DOHH2 (cell line): ENCODE measurements around the gene LDLRAD1.

Source experiments
- H3F3A ChIP-seq: fragments of 200-600 bp; sonication (generic), shearing (Covaris generic); 2 replicates; pipeline ENCODE4 v1.6.0; 2016; ENCODE audit warnings: antibody characterized with exemption, mild to moderate bottlenecking; ENCODE audit not compliant: control insufficient read depth, insufficient read depth
- H3K27ac ChIP-seq: fragments of 200-600 bp; sonication (generic); 2 replicates; pipeline ENCODE4 v1.5.1; 2014; ENCODE audit warnings: low read depth, mild to moderate bottlenecking, low read length, moderate library complexity
- H3K27me3 ChIP-seq: fragments of 200-600 bp; sonication (generic); 2 replicates; pipeline ENCODE4 v1.6.1; 2014; ENCODE audit warnings: mild to moderate bottlenecking, low read length, mixed read lengths; ENCODE audit not compliant: control insufficient read depth
- H3K36me3 ChIP-seq: fragments of 200-600 bp; sonication (generic); 2 replicates; pipeline ENCODE4 v1.6.1; 2014; ENCODE audit warnings: mild to moderate bottlenecking, low read length, moderate library complexity, mixed read lengths; ENCODE audit not compliant: control insufficient read depth
- H3K4me1 ChIP-seq: fragments of 200-600 bp; sonication (generic); 2 replicates; pipeline ENCODE4 v1.6.1; 2014; ENCODE audit warnings: mild to moderate bottlenecking, low read length, mixed read lengths; ENCODE audit not compliant: control insufficient read depth
- H3K4me2 ChIP-seq: fragments of 200-600 bp; sonication (generic); 2 replicates; pipeline ENCODE4 v1.6.0; 2014; ENCODE audit warnings: mild to moderate bottlenecking, low read length, moderate library complexity
- H3K4me3 ChIP-seq: fragments of 200-600 bp; sonication (generic); 2 replicates; pipeline ENCODE4 v1.5.1; 2014; ENCODE audit warnings: mild to moderate bottlenecking, low read length, mixed read lengths
- H3K79me2 ChIP-seq: fragments of 200-600 bp; sonication (generic); 2 replicates; pipeline ENCODE4 v1.6.1; 2014; ENCODE audit warnings: mild to moderate bottlenecking, low read length, mixed read lengths; ENCODE audit not compliant: control insufficient read depth
- H3K9me2 ChIP-seq: fragments of 200-600 bp; sonication (generic); replicated peaks from 2 replicates; pipeline ENCODE4 v1.6.1; 2014; ENCODE audit warnings: mild to moderate bottlenecking, low read length, mixed read lengths; ENCODE audit not compliant: control insufficient read depth
- H3K9me3 ChIP-seq: fragments of 200-600 bp; sonication (generic); 2 replicates; pipeline ENCODE4 v1.6.1; 2014; ENCODE audit warnings: antibody characterized with exemption, low read length, mixed read lengths; ENCODE audit not compliant: control insufficient read depth, insufficient read depth
- H4K20me1 ChIP-seq: fragments of 200-600 bp; sonication (generic); 2 replicates; pipeline ENCODE4 v1.6.0; 2014; ENCODE audit warnings: low read depth, mild to moderate bottlenecking, antibody characterized with exemption, low read length, moderate library complexity; ENCODE audit not compliant: control insufficient read depth, insufficient read depth
- EZH2phosphoT487 ChIP-seq: fragments of 200-600 bp; sonication (generic); IDR thresholded peaks from 2 replicates; pipeline ENCODE4 v1.6.1; 2017; ENCODE audit warnings: borderline replicate concordance, mild to moderate bottlenecking, antibody characterized with exemption, low read length, moderate library complexity, mixed read lengths
- TF ChIP-seq, protein P1 (sequence below): fragments of 200-600 bp; sonication (generic); IDR thresholded peaks from one replicate; pipeline ENCODE4 v1.5.1; 2014; ENCODE audit warnings: antibody characterized with exemption, mild to moderate bottlenecking, low read depth, low read length; ENCODE audit not compliant: poor library complexity, severe bottlenecking

The LDLRAD1 gene

DNA sequence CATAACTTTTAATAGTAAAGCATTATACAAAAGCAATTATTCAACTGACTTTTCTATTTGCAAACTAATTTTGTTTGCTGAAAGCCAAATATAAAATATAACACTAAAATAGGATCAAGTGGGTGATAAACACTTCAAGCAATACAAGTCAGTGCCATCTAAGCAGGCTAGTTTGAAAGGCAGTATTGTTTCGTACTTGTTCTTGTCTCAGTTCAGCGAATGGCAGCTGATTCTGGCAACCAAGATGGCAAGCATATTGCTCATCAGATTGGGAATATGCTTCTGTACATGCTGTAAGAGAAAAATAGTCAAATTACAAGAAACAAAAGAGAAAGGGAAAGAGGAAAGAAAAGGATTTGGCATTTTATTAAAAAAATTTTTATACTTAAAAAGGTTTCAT is 27.5 kb upstream of the LDLRAD1 start:
- no peaks in the 10 kb centered on the region for H4K20me1 ChIP-seq
- no peak overlapping the region for H3K4me3 ChIP-seq
- no peak overlapping the region for H3K4me2 ChIP-seq
- no peaks in the 10 kb centered on the region for H3K9me2 ChIP-seq
- TF ChIP-seq EZH2phosphoT487, result no peak
- TF ChIP-seq, protein P1, sequence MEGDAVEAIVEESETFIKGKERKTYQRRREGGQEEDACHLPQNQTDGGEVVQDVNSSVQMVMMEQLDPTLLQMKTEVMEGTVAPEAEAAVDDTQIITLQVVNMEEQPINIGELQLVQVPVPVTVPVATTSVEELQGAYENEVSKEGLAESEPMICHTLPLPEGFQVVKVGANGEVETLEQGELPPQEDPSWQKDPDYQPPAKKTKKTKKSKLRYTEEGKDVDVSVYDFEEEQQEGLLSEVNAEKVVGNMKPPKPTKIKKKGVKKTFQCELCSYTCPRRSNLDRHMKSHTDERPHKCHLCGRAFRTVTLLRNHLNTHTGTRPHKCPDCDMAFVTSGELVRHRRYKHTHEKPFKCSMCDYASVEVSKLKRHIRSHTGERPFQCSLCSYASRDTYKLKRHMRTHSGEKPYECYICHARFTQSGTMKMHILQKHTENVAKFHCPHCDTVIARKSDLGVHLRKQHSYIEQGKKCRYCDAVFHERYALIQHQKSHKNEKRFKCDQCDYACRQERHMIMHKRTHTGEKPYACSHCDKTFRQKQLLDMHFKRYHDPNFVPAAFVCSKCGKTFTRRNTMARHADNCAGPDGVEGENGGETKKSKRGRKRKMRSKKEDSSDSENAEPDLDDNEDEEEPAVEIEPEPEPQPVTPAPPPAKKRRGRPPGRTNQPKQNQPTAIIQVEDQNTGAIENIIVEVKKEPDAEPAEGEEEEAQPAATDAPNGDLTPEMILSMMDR, result no peak
- no peaks in the 10 kb centered on the region for H3K27me3 ChIP-seq
- peaks cover 37% of the 10 kb centered on the region for H3K79me2 ChIP-seq
- no peaks in the 10 kb centered on the region for H3K9me3 ChIP-seq
- H3K4me1 ChIP-seq, result no peaks in the 10 kb centered on the region
- H3F3A ChIP-seq, result no peaks in the 10 kb centered on the region; the same call in 1 of the 2 replicates
- H3K36me3 ChIP-seq, result peaks cover 41% of the 10 kb centered on the region
- no peak overlapping the region for H3K27ac ChIP-seq

DNA sequence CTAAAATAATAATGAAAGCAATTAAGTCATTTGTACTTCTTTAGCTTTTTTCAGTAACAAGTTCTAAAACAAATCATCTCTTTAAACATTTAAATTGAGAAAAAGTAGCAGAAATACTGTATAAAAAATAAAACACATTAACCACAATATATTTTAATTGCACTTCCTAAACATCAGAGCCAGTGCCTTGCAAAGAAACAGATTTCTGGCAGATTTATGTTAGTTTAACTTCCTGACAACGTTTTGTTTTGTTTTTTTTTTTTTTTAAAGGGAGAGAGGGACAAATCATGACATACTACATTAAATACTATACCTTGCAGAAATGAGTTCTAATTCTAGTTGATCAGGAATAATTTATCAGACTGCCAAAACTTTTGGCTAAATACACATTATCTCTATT is 23.8 kb upstream of the LDLRAD1 start:
- H3K4me2 ChIP-seq, result no peak overlapping the region
- peaks cover 66% of the 10 kb centered on the region for H3K36me3 ChIP-seq
- no peaks in the 10 kb centered on the region for H3K9me2 ChIP-seq
- TF ChIP-seq, protein P1, result no peak
- TF ChIP-seq EZH2phosphoT487, result no peak
- H3F3A ChIP-seq, result no peaks in the 10 kb centered on the region; the same call in 1 of the 2 replicates
- no peak overlapping the region for H3K27ac ChIP-seq
- peaks cover 6% of the 10 kb centered on the region for H3K79me2 ChIP-seq
- no peaks in the 10 kb centered on the region for H3K27me3 ChIP-seq
- H3K4me1 ChIP-seq, result no peaks in the 10 kb centered on the region
- no peaks in the 10 kb centered on the region for H3K9me3 ChIP-seq
- H3K4me3 ChIP-seq, result no peak overlapping the region
- H4K20me1 ChIP-seq, result no peaks in the 10 kb centered on the region

DNA sequence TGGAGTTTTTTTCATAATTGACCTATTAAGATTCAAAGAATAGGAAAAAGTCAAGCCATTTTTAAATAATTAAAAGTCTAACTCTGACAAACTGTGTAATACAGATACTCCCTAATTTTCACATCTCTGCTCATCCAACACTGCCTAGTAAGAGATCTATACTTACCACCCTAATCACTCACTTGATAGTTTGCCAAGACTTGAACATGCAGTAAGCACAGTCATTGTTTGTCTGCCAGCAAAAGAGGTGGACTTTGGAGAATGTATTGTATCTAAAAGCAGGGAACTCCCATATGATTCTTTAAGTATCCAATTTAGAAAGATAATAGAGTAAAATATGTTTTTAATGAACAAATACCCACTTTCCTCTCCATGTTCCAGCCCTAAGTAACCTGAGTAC is 19.5 kb upstream of the LDLRAD1 start:
- no peaks in the 10 kb centered on the region for H3K9me2 ChIP-seq
- peaks cover 68% of the 10 kb centered on the region for H3K36me3 ChIP-seq
- H3K4me1 ChIP-seq, result no peaks in the 10 kb centered on the region
- H3K27ac ChIP-seq, result no peak overlapping the region
- H4K20me1 ChIP-seq, result no peaks in the 10 kb centered on the region
- H3K27me3 ChIP-seq, result no peaks in the 10 kb centered on the region
- H3K4me2 ChIP-seq, result no peak overlapping the region
- no peaks in the 10 kb centered on the region for H3K79me2 ChIP-seq
- TF ChIP-seq, protein P1, result no peak
- no peak for TF ChIP-seq EZH2phosphoT487
- no peak overlapping the region for H3K4me3 ChIP-seq
- no peaks in the 10 kb centered on the region for H3K9me3 ChIP-seq
- H3F3A ChIP-seq, result no peaks in the 10 kb centered on the region; the same call in 1 of the 2 replicates
